ENCODE data around the gene TMX4.

- no peak for TF ChIP-seq JUND (IDR thresholded peaks at IDR 0.05)
- TF ChIP-seq TCF7L2 (IDR thresholded peaks at IDR 0.05; ENCODE audit: borderline replicate concordance, extremely low read depth, insufficient read depth, insufficient read length): no peak
- no peak for TF ChIP-seq CTCF (IDR thresholded peaks at IDR 0.05 in 2 of 3, conservative IDR thresholded peaks at IDR 0.05 in 1 of 3; ENCODE audit: borderline replicate concordance in 1 of 3, insufficient read depth in 1 of 3, low read depth in 2 of 3, low read length in 2 of 3)
- TF ChIP-seq CBX3 (IDR thresholded peaks at IDR 0.05; ENCODE audit: low read depth): no peak
- TF ChIP-seq ATF3 (IDR thresholded peaks at IDR 0.05): no peak
- TF ChIP-seq POLR2A (IDR thresholded peaks at IDR 0.05; ENCODE audit: borderline replicate concordance, extremely low read depth, insufficient read depth, insufficient read length): no peak
- TF ChIP-seq EZH2phosphoT487 (IDR thresholded peaks at IDR 0.05; ENCODE audit: borderline replicate concordance): no peak
- no peak for TF ChIP-seq RAD21 (IDR thresholded peaks at IDR 0.05; ENCODE audit: low read depth)
- no peak for TF ChIP-seq EZH2 (IDR thresholded peaks at IDR 0.05)
Measured at GRCh38 chr20:8020314-8021079, 936 bp upstream of the TMX4 start.

Data from HCT116 (cell line).